GM06990 (cell line): ENCODE results near the gene RIPK3.
A peak's percentile ranks its signal among the peaks of the same experiment; 100 is the strongest.

Experiments used
- DNase-seq: peaks from one replicate; pipeline ENCODE4 v3.0.0-alpha.2; 2011; ENCODE audit not compliant: insufficient read length; ENCODE audit errors: extremely low read depth
- H3K27me3 ChIP-seq: replicated peaks from 2 replicates; pipeline ENCODE4 v1.6.0; 2011; ENCODE audit warnings: low read length; ENCODE audit not compliant: control insufficient read depth, insufficient read depth
- H3K36me3 ChIP-seq: 2 replicates; pipeline ENCODE4 v1.5.1; 2011; ENCODE audit warnings: low read length; ENCODE audit not compliant: control insufficient read depth, insufficient read depth
- H3K4me3 ChIP-seq: replicated peaks from 2 replicates; pipeline ENCODE4 v1.5.1; 2011; ENCODE audit warnings: low read depth, mild to moderate bottlenecking, control low read depth, low read length
- CTCF ChIP-seq: IDR thresholded peaks from 2 replicates; pipeline ENCODE4 v1.5.1; 2011; ENCODE audit warnings: low read length, control low read depth, mild to moderate bottlenecking, inconsistent platforms; ENCODE audit not compliant: insufficient read depth, poor library complexity, severe bottlenecking

Gene RIPK3

DNA sequence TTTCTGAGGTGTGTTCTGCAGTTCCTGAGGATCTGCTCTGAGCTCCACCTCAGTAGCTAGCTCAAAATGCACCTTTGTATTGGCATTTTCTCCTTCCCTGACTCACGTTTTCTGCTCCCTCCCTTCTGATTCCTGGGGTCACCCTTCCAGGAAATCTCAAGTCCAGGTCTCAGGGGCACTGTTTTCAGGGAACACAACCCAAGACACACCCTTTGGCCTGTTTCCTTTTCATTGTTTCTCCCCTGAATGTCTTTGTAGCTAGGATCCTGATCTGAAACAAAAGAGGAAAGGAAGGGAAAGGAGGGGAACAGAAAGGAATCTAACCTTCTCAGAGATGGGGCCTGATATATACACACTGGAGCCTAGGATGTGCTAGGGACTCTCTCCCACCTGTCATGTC, 7.3 kb upstream of the RIPK3 start:
- H3K36me3 ChIP-seq, result no peaks in the 10 kb centered on the region
- no peaks in the 10 kb centered on the region; the same call in 1 of the 2 replicates for H3K27me3 ChIP-seq
- no peak for TF ChIP-seq CTCF
- no peak overlapping the region for H3K4me3 ChIP-seq
- DNase-seq, result no peak

DNA sequence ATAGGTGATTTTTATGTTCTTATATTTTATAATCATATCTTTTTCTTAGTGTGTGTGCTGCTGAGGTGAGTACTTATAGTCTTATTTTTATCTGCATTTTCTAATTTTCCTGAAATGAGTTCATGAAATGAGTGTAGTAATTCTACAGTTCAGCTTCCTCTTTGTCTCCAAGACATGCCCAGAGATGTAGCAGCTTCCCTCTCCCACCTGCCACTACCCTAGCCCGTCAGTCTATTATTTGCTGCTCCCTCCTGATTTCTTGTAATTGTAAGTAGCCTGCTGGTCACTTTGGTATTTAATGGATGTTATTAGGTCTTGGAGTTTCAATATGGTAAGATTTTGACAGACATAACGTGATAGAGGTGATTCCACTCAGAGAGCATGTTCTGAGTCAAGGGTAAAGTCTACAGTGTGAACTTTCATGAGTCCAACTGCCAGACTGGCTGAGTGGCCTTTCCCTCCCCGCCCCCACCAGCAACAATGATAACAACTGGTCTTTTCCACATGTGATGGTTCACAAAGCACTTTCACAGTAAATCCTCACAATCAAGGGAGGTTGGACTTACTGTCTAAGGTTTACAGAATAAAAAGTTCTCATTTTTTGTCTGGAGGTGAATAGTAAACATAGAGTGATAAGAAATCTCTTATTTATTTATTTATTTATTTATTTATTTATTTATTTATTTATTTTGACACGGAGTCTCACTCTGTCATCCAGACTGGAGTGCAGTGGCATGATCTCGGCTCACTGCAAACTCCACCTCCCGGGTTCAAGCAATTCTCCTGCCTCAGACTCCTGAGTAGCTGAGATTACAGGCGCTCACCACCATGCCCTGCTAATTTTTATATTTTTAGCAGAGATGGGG, 4.2 kb upstream of the RIPK3 start:
- no peaks in the 10 kb centered on the region for H3K27me3 ChIP-seq
- TF ChIP-seq CTCF, result no peak
- no peak overlapping the region for H3K4me3 ChIP-seq
- DNase-seq, result no peak
- no peaks in the 10 kb centered on the region for H3K36me3 ChIP-seq

DNA sequence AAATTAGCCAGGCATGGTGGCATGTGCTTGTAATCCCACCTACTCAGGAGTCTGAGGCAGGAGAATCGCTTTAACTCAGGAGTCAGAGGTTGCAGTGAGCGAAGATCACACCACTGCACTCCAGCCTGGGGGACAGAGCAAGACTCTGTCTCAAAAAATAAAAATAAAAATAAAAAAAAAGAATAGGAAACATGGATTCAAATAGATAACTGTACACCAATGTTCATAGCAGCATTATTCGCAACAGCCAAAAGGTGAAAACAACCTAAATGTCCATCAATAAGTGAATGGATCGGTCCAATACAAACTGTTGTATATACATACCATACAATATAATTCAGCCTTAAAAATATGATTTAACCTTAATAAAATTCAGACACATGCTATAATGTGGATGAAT, 3.1 kb upstream of the RIPK3 start:
- no peaks in the 10 kb centered on the region for H3K27me3 ChIP-seq
- no peak overlapping the region for H3K4me3 ChIP-seq
- no peak for TF ChIP-seq CTCF
- H3K36me3 ChIP-seq, result no peaks in the 10 kb centered on the region; the same call in 1 of the 2 replicates
- DNase-seq, result no peak

- no peak for DNase-seq
- no peak for TF ChIP-seq CTCF
- H3K27me3 ChIP-seq, result no peaks in the 10 kb centered on the region
- no peaks in the 10 kb centered on the region; the same call in none of the 2 replicates for H3K36me3 ChIP-seq
- H3K4me3 ChIP-seq, result no peak overlapping the region
Measured at GRCh38 chr14:24340606-24341005, 815 bp upstream of the RIPK3 start.

DNA sequence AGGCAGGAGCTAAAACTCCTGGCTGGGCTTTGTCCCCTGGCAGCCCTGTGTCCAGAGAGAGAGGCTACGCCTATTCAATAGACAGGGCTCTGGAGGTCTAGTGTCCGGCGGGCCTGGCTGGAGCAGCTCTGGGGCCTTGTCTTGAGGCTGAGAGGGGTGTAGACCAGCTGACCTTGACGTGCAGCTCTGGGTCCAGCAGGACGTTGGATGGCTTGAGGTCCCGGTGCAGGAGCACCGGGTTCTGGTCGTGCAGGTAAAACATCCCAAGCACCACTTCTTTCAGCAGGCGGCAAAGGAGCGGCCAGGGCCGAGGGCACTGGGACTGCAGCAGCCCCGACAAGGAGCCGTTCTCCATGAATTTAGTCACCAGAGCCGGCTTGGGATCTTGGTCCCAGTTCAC, 948 bp downstream of the RIPK3 start:
- H3K27me3 ChIP-seq, result no peaks in the 10 kb centered on the region
- no peak for DNase-seq
- no peak for TF ChIP-seq CTCF
- H3K36me3 ChIP-seq, result no peaks in the 10 kb centered on the region; the same call in none of the 2 replicates
- peak overlapping the region; percentile 84 for H3K4me3 ChIP-seq

DNA sequence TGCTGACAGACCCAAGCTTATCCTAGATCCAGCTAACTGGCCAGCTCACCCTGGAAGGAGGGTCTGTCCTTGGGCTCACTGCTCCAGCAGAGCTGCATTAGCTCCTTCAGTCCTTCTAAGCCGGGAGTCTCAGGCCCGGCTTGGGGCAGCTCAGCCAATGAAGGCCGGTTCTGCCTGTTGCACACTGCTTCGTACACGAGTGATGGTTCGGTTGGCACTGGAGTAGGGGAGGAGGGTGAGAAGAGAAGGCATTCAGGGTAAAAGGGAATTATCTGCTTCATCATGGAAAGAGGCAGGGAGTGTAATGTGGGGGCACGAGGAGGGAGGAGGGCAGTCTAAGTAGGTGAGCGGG, 2.0 kb downstream of the RIPK3 start:
- TF ChIP-seq CTCF, result no peak
- H3K27me3 ChIP-seq, result no peaks in the 10 kb centered on the region; the same call in 1 of the 2 replicates
- H3K4me3 ChIP-seq, result no peak overlapping the region
- no peak for DNase-seq
- H3K36me3 ChIP-seq, result no peaks in the 10 kb centered on the region; the same call in none of the 2 replicates
